Stimulated activated effector memory CD8-positive, alpha-beta T cell treated with anti-CD3 and anti-CD28 coated beads, Interleukin-12 subunit alpha, Interleukin-12 subunit beta, amount 100 ng/mL, for 72 hours (primary cell): ENCODE measurements around the gene RIOK1.

Source experiments
- ATAC-seq: fragments of 150-1000 bp; cut with Tn5 transposase; 2 replicates; pipeline ENCODE4 v1.10.0; 2021
- DNase-seq, 2 donors: peaks; one replicate each; pipeline ENCODE4 v3.0.0; 2021 to 2022; ENCODE audit warnings: low spot score in 2 of 2
- H3K27ac Mint-ChIP-seq: one replicate; pipeline ENCODE4 v1.8.0; 2022; ENCODE audit warnings: mild to moderate bottlenecking, mixed read lengths
- H3K36me3 Mint-ChIP-seq: one replicate; pipeline ENCODE4 v1.8.0; 2022; ENCODE audit warnings: mild to moderate bottlenecking, mixed read lengths
- H3K4me1 Mint-ChIP-seq: one replicate; pipeline ENCODE4 v1.8.0; 2022; ENCODE audit warnings: mixed read lengths
- H3K4me3 Mint-ChIP-seq: one replicate; pipeline ENCODE4 v1.8.0; 2022; ENCODE audit warnings: mild to moderate bottlenecking, mixed read lengths
- H3K9me3 Mint-ChIP-seq: one replicate; pipeline ENCODE4 v1.8.0; 2022; ENCODE audit warnings: mixed read lengths

Gene RIOK1

GRCh38 chr6:7424058-7424457, 34.5 kb downstream of the RIOK1 start:
- ATAC-seq (no peak), DNase-seq (no peak)
- H3K4me3 Mint-ChIP-seq, result no peak overlapping the region
- no peak overlapping the region for H3K27ac Mint-ChIP-seq
- no peaks in the 10 kb centered on the region for H3K9me3 Mint-ChIP-seq
- H3K4me1 Mint-ChIP-seq, result no peaks in the 10 kb centered on the region
- H3K36me3 Mint-ChIP-seq, result peaks cover under 1% of the 10 kb centered on the region

GRCh38 chr6:7424967-7425807, 35.6 kb downstream of the RIOK1 start:
- Mint-ChIP-seq H3K27ac (no peak overlapping the region), H3K36me3 (no peaks in the 10 kb centered on the region), H3K4me3 (no peak overlapping the region), H3K4me1 (no peaks in the 10 kb centered on the region), H3K9me3 (no peaks in the 10 kb centered on the region)
- no peak for DNase-seq
- no peak for ATAC-seq

- no peaks in the 10 kb centered on the region for H3K4me1 Mint-ChIP-seq
- no peak overlapping the region for H3K27ac Mint-ChIP-seq
- DNase-seq (no peak), ATAC-seq (no peak)
- no peaks in the 10 kb centered on the region for H3K9me3 Mint-ChIP-seq
- H3K36me3 Mint-ChIP-seq, result no peaks in the 10 kb centered on the region
- H3K4me3 Mint-ChIP-seq, result no peak overlapping the region
These were observed 36.2 kb downstream of the RIOK1 start for GRCh38 chr6:7425808-7426190.

- no peak overlapping the region for H3K27ac Mint-ChIP-seq
- H3K4me1 Mint-ChIP-seq, result no peaks in the 10 kb centered on the region
These were observed 37.0 kb downstream of the RIOK1 start for GRCh38 chr6:7426447-7427169.

GRCh38 chr6:7431313-7431673, 41.7 kb downstream of the RIOK1 start:
- H3K36me3 Mint-ChIP-seq, result no peaks in the 10 kb centered on the region
- H3K27ac Mint-ChIP-seq, result no peak overlapping the region
- no peaks in the 10 kb centered on the region for H3K4me1 Mint-ChIP-seq
- DNase-seq (no peak), ATAC-seq (no peak)
- peaks cover 6% of the 10 kb centered on the region for H3K9me3 Mint-ChIP-seq
- no peak overlapping the region for H3K4me3 Mint-ChIP-seq

More at GRCh38 chr6:7426447-7427169, 37.0 kb downstream of the RIOK1 start:
- Mint-ChIP-seq H3K9me3 (no peaks in the 10 kb centered on the region), H3K36me3 (no peaks in the 10 kb centered on the region), H3K4me3 (no peak overlapping the region)
- ATAC-seq (no peak), DNase-seq (no peak)

- Mint-ChIP-seq H3K36me3 (no peaks in the 10 kb centered on the region), H3K9me3 (peaks cover 6% of the 10 kb centered on the region), H3K27ac (no peak overlapping the region), H3K4me3 (no peak overlapping the region), H3K4me1 (no peaks in the 10 kb centered on the region)
- no peak for DNase-seq
- ATAC-seq, result peak; percentile 13
These were observed 42.2 kb downstream of the RIOK1 start for GRCh38 chr6:7431674-7432390.

- Mint-ChIP-seq H3K36me3 (no peaks in the 10 kb centered on the region), H3K4me3 (no peak overlapping the region), H3K9me3 (peaks cover 6% of the 10 kb centered on the region), H3K27ac (no peak overlapping the region), H3K4me1 (no peaks in the 10 kb centered on the region)
- no peak for DNase-seq
- no peak for ATAC-seq
These were observed 42.9 kb downstream of the RIOK1 start for GRCh38 chr6:7432391-7433120.

- no peak for DNase-seq
- no peaks in the 10 kb centered on the region for H3K4me1 Mint-ChIP-seq
- no peak for ATAC-seq
- H3K9me3 Mint-ChIP-seq, result peaks cover 6% of the 10 kb centered on the region
- H3K4me3 Mint-ChIP-seq, result no peak overlapping the region
- no peaks in the 10 kb centered on the region for H3K36me3 Mint-ChIP-seq
- H3K27ac Mint-ChIP-seq, result no peak overlapping the region
These were observed 43.6 kb downstream of the RIOK1 start for GRCh38 chr6:7433121-7433617.

- Mint-ChIP-seq H3K9me3 (peaks cover 6% of the 10 kb centered on the region), H3K27ac (no peak overlapping the region), H3K4me1 (peaks cover 4% of the 10 kb centered on the region), H3K4me3 (no peak overlapping the region), H3K36me3 (no peaks in the 10 kb centered on the region)
- ATAC-seq (no peak), DNase-seq (no peak)
These were observed 45.1 kb downstream of the RIOK1 start for GRCh38 chr6:7434672-7435071.

- Mint-ChIP-seq H3K36me3 (no peaks in the 10 kb centered on the region), H3K4me3 (no peak overlapping the region), H3K9me3 (peaks cover 6% of the 10 kb centered on the region), H3K27ac (no peak overlapping the region), H3K4me1 (peaks cover 17% of the 10 kb centered on the region)
- no peak for ATAC-seq
- no peak for DNase-seq
These were observed 48.4 kb downstream of the RIOK1 start for GRCh38 chr6:7438011-7438410.

- peaks cover 17% of the 10 kb centered on the region for H3K4me1 Mint-ChIP-seq
- H3K9me3 Mint-ChIP-seq, result peaks cover 6% of the 10 kb centered on the region
- DNase-seq, result no peak
- no peak overlapping the region for H3K4me3 Mint-ChIP-seq
- no peak for ATAC-seq
- no peaks in the 10 kb centered on the region for H3K36me3 Mint-ChIP-seq
- no peak overlapping the region for H3K27ac Mint-ChIP-seq
These were observed 49.6 kb downstream of the RIOK1 start for GRCh38 chr6:7439228-7439627.

- H3K27ac Mint-ChIP-seq, result no peak overlapping the region
- DNase-seq, result no peak
- H3K4me3 Mint-ChIP-seq, result no peak overlapping the region
- peak; percentile 45 for ATAC-seq
- H3K36me3 Mint-ChIP-seq, result no peaks in the 10 kb centered on the region
- peaks cover 6% of the 10 kb centered on the region for H3K9me3 Mint-ChIP-seq
- peaks cover 17% of the 10 kb centered on the region for H3K4me1 Mint-ChIP-seq
These were observed 50.9 kb downstream of the RIOK1 start for GRCh38 chr6:7440476-7440875.

GRCh38 chr6:7441048-7441775, 51.6 kb downstream of the RIOK1 start:
- ATAC-seq, result no peak
- no peak for DNase-seq
- Mint-ChIP-seq H3K27ac (no peak overlapping the region), H3K9me3 (no peaks in the 10 kb centered on the region), H3K4me1 (peaks cover 17% of the 10 kb centered on the region), H3K36me3 (no peaks in the 10 kb centered on the region), H3K4me3 (no peak overlapping the region)

- H3K36me3 Mint-ChIP-seq, result no peaks in the 10 kb centered on the region
- no peaks in the 10 kb centered on the region for H3K9me3 Mint-ChIP-seq
- peaks cover 17% of the 10 kb centered on the region for H3K4me1 Mint-ChIP-seq
- no peak for DNase-seq
- H3K4me3 Mint-ChIP-seq, result no peak overlapping the region
- no peak overlapping the region for H3K27ac Mint-ChIP-seq
- no peak for ATAC-seq
These were observed 52.9 kb downstream of the RIOK1 start for GRCh38 chr6:7442467-7442866.
